MCF 10A (cell line): ENCODE measurements around the gene BRD7. TPM values are rescaled to one million over a fixed set of nuclear protein-coding genes. Genes with fewer than 3 reads are reported as not detected.

Experiments used
- BruUV-seq: library from RNA; stranded (reverse); fragments of 400-500 nt; replicated peaks from 2 replicates; lab custom pipeline; 2021; lab: Mats Ljungman, UMichigan
- CTCF ChIA-PET: fragments of 300-600 bp; sonication (Branson Sonifier 250); formaldehyde crosslinking; extraction: SDS; loops from one replicate; lab custom pipeline; 2021; ENCODE audit warnings: antibody characterized with exemption, inconsistent platforms; lab: Yijun Ruan, JAX
- POLR2A ChIA-PET: fragments of 300-600, 350-650 bp; sonication (Branson Sonifier 250); formaldehyde crosslinking; extraction: SDS; loops from one replicate; lab custom pipeline; 2020; ENCODE audit warnings: antibody characterized with exemption, inconsistent platforms; lab: Yijun Ruan, JAX
- DNase-seq: peaks from one replicate; pipeline ENCODE4 v3.0.0-alpha.2; 2018; ENCODE audit not compliant: unreplicated experiment
- H3K27ac Mint-ChIP-seq: one replicate; pipeline ENCODE4 v1.8.0; 2022; ENCODE audit warnings: mild to moderate bottlenecking, low read depth, mixed read lengths; ENCODE audit not compliant: unreplicated experiment
- H3K27me3 Mint-ChIP-seq: one replicate; pipeline ENCODE4 v1.8.0; 2022; ENCODE audit warnings: mixed read lengths; ENCODE audit not compliant: insufficient read depth, unreplicated experiment
- H3K36me3 Mint-ChIP-seq: one replicate; pipeline ENCODE4 v1.8.0; 2022; ENCODE audit warnings: mild to moderate bottlenecking, moderate library complexity, mixed read lengths; ENCODE audit not compliant: insufficient read depth, unreplicated experiment
- H3K4me1 Mint-ChIP-seq: one replicate; pipeline ENCODE4 v1.8.0; 2022; ENCODE audit warnings: mixed read lengths; ENCODE audit not compliant: insufficient read depth, unreplicated experiment
- H3K4me3 Mint-ChIP-seq: one replicate; pipeline ENCODE4 v1.8.0; 2022; ENCODE audit warnings: mild to moderate bottlenecking, moderate library complexity, mixed read lengths; ENCODE audit not compliant: unreplicated experiment
- H3K9me3 Mint-ChIP-seq: one replicate; pipeline ENCODE4 v1.8.0; 2022; ENCODE audit warnings: mixed read lengths; ENCODE audit not compliant: unreplicated experiment
- intact Hi-C: fragments of 100-400 bp; cut with micrococcal nuclease; formaldehyde crosslinking; loops from 2 replicates; pipeline ENCODE4 v1.14.1; 2022
- total RNA-seq: library from RNA; stranded (reverse); gene quantifications from 2 replicates; pipeline ENCODE4 v1.2.3, GENCODE V29; 2022
- TF ChIP-seq, protein P1 (sequence below): fragments of 200-600 bp; IDR thresholded peaks from one replicate; pipeline ENCODE4 v1.8.0; 2022; ENCODE audit warnings: antibody characterized with exemption, mild to moderate bottlenecking; ENCODE audit not compliant: unreplicated experiment

BRD7 gene
- total RNA-seq, 1 experiment from 2014 or later: 75.9 TPM

- Mint-ChIP-seq H3K4me1 (peaks cover 7% of the 10 kb centered on the region), H3K27me3 (no peaks in the 10 kb centered on the region), H3K9me3 (no peaks in the 10 kb centered on the region), H3K27ac (peak overlapping the region; percentile 31), H3K4me3 (no peak overlapping the region), H3K36me3 (peaks cover 42% of the 10 kb centered on the region)
- ChIA-PET CTCF (interaction anchor here (0.6 to 2.0 kb wide), 3 partner anchors 12 to 41 kb away, joined by 3 to 10 read pairs (median 4); no protein-coding TSS in a partner anchor), POLR2A (no interaction called here)
- intact Hi-C loops: no loop called here
- BruUV-seq: no TSS peak
- TF ChIP-seq, protein P1, sequence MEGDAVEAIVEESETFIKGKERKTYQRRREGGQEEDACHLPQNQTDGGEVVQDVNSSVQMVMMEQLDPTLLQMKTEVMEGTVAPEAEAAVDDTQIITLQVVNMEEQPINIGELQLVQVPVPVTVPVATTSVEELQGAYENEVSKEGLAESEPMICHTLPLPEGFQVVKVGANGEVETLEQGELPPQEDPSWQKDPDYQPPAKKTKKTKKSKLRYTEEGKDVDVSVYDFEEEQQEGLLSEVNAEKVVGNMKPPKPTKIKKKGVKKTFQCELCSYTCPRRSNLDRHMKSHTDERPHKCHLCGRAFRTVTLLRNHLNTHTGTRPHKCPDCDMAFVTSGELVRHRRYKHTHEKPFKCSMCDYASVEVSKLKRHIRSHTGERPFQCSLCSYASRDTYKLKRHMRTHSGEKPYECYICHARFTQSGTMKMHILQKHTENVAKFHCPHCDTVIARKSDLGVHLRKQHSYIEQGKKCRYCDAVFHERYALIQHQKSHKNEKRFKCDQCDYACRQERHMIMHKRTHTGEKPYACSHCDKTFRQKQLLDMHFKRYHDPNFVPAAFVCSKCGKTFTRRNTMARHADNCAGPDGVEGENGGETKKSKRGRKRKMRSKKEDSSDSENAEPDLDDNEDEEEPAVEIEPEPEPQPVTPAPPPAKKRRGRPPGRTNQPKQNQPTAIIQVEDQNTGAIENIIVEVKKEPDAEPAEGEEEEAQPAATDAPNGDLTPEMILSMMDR: no peak
- no peak for DNase-seq
Observed at GRCh38 chr16:50314665-50315064, 54.1 kb downstream of the BRD7 start.

- Mint-ChIP-seq H3K4me1 (peaks cover 7% of the 10 kb centered on the region), H3K27ac (no peak overlapping the region), H3K27me3 (no peaks in the 10 kb centered on the region), H3K36me3 (peaks cover 42% of the 10 kb centered on the region), H3K9me3 (no peaks in the 10 kb centered on the region), H3K4me3 (no peak overlapping the region)
- intact Hi-C loops: no loop called here
- no TSS peak for BruUV-seq
- ChIA-PET POLR2A (interaction anchor here (1.0 kb wide), 1 partner anchor 9 kb away, joined by 3 read pairs; no protein-coding TSS in a partner anchor), CTCF (interaction anchor here (0.8 to 2.0 kb wide), 4 partner anchors 9 to 492 kb away, joined by 3 to 10 read pairs (median 4); no protein-coding TSS in a partner anchor)
- TF ChIP-seq, protein P1: no peak
- DNase-seq: no peak
Observed at GRCh38 chr16:50313596-50314478, 55.0 kb downstream of the BRD7 start.

- Mint-ChIP-seq H3K4me3 (no peak overlapping the region), H3K27ac (no peak overlapping the region), H3K4me1 (peaks cover 7% of the 10 kb centered on the region), H3K9me3 (no peaks in the 10 kb centered on the region), H3K27me3 (no peaks in the 10 kb centered on the region), H3K36me3 (peaks cover 32% of the 10 kb centered on the region)
- DNase-seq: no peak
- TF ChIP-seq, protein P1: no peak
- ChIA-PET POLR2A (no interaction called here), CTCF (interaction anchor here (1.0 to 1.1 kb wide), 2 partner anchors 16 to 22 kb away, joined by 3 to 4 read pairs; no protein-coding TSS in a partner anchor)
- BruUV-seq: no TSS peak
- intact Hi-C loops: no loop called here
Observed at GRCh38 chr16:50311891-50312501, 56.8 kb downstream of the BRD7 start.

- no TSS peak for BruUV-seq
- Mint-ChIP-seq H3K4me1 (peaks cover 7% of the 10 kb centered on the region), H3K9me3 (no peaks in the 10 kb centered on the region), H3K36me3 (peaks cover 23% of the 10 kb centered on the region), H3K27ac (no peak overlapping the region), H3K27me3 (no peaks in the 10 kb centered on the region), H3K4me3 (no peak overlapping the region)
- TF ChIP-seq, protein P1: no peak
- CTCF ChIA-PET: interaction anchor here (1.0 kb wide), 1 partner anchor 21 kb away, joined by 4 read pairs; no protein-coding TSS in a partner anchor
- intact Hi-C loops: no loop called here
- POLR2A ChIA-PET: no interaction called here
- no peak for DNase-seq
Observed at GRCh38 chr16:50311134-50311528, 57.7 kb downstream of the BRD7 start.
